ENCODE data around the gene ZNF689.
A peak's percentile ranks its signal among the peaks of the same experiment; 100 is the strongest.

Gene ZNF689

DNA sequence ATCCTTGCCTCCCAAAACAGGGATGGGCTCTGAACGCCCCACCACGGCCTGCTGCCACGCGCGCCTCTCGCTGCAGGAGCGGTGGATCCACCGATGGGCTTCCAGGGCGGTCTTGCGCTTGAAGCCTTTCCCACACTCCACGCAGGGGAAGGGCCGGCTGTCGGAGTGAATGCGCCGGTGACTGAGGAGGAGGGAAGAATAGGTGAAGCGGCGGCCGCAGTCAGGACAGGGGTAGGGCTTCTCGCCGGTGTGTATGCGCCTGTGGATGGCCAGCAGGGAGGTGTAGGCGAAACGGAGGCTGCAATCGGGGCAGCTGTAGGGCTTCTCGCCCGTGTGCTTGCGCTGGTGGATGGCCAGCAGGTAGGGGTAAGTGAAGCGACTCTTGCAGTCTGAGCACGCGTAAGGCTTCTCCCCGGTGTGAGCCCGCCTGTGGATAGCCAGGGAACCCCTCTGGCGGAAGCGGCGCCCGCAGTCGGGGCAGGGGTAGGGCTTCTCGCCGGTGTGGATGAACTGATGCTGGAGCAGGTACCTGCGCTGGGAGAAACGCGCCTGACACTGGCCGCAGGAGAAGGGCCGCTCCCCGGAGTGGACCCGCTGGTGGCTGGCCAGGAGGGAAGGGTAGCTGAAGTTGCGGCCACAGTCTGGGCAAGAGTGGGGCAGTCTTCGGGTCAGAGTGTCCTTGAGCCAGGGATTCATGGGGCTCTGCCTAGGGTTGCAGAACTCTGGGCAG lies 27.4 kb downstream of the ZNF689 start:
- no peak overlapping the region for H3K4me2 ChIP-seq (ENCODE audit: low read length)
- H3K27ac ChIP-seq (ENCODE audit: low read depth, low read length, poor library complexity, severe bottlenecking) = no peak overlapping the region
- peaks cover 20% of the 10 kb centered on the region; the same call in 1 of the 2 replicates for H3K36me3 ChIP-seq (ENCODE audit: insufficient read depth, low read length)
- H3K4me1 ChIP-seq (ENCODE audit: insufficient read depth, low read length, severe bottlenecking) = peaks cover 20% of the 10 kb centered on the region
- H3K79me2 ChIP-seq (ENCODE audit: insufficient read depth, low read length) = no peaks in the 10 kb centered on the region
- no peaks in the 10 kb centered on the region for H3F3A ChIP-seq (ENCODE audit: insufficient read depth, low read length)
- no peaks in the 10 kb centered on the region for H4K20me1 ChIP-seq (ENCODE audit: insufficient read depth, low read length)
- no peak overlapping the region for H3K4me3 ChIP-seq (ENCODE audit: low read depth, low read length, poor library complexity, severe bottlenecking)
- no peaks in the 10 kb centered on the region for H3K9me3 ChIP-seq (ENCODE audit: low read length)
- TF ChIP-seq, protein P1, sequence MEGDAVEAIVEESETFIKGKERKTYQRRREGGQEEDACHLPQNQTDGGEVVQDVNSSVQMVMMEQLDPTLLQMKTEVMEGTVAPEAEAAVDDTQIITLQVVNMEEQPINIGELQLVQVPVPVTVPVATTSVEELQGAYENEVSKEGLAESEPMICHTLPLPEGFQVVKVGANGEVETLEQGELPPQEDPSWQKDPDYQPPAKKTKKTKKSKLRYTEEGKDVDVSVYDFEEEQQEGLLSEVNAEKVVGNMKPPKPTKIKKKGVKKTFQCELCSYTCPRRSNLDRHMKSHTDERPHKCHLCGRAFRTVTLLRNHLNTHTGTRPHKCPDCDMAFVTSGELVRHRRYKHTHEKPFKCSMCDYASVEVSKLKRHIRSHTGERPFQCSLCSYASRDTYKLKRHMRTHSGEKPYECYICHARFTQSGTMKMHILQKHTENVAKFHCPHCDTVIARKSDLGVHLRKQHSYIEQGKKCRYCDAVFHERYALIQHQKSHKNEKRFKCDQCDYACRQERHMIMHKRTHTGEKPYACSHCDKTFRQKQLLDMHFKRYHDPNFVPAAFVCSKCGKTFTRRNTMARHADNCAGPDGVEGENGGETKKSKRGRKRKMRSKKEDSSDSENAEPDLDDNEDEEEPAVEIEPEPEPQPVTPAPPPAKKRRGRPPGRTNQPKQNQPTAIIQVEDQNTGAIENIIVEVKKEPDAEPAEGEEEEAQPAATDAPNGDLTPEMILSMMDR (IDR thresholded peaks at IDR 0.05; ENCODE audit: low read length) = no peak
- no peak for TF ChIP-seq EZH2 (IDR thresholded peaks at IDR 0.05; ENCODE audit: borderline replicate concordance, low read length)
- no peaks in the 10 kb centered on the region for H3K27me3 ChIP-seq (ENCODE audit: insufficient read depth, low read length)
- no peak overlapping the region for H3K9ac ChIP-seq (ENCODE audit: low read length)
- H2AFZ ChIP-seq (ENCODE audit: low read length) = no peak overlapping the region
- H3K9me2 ChIP-seq (ENCODE audit: low read depth, low read length) = no peaks in the 10 kb centered on the region

DNA sequence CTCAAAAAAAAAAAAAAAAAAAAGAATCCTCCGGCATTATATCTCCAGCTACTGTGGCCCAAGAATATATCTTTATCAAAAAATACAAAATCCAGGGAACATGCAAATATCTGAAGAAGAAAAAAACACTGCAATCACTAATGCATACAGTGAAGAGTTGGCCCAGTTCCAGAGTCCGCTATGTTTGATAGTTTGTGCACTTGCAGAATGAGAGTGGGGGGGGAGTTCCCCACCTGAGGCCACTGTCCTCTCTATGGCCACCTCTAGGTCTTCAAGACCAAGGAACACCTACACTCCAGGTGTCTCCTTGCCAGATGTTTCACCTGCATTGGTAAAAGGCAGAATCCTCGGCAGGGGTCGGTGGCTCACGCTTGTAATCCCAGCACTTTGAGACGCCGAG lies 28.7 kb downstream of the ZNF689 start:
- Histone ChIP-seq H3K4me1 (ENCODE audit: insufficient read depth, low read length, severe bottlenecking) (peaks cover 20% of the 10 kb centered on the region), H3K4me2 (ENCODE audit: low read length) (no peak overlapping the region), H2AFZ (ENCODE audit: low read length) (no peak overlapping the region), H3K79me2 (ENCODE audit: insufficient read depth, low read length) (no peaks in the 10 kb centered on the region), H3K36me3 (ENCODE audit: insufficient read depth, low read length) (peaks cover 24% of the 10 kb centered on the region; the same call in 1 of the 2 replicates), H3K9ac (ENCODE audit: low read length) (no peak overlapping the region), H3K4me3 (ENCODE audit: low read depth, low read length, poor library complexity, severe bottlenecking) (no peak overlapping the region), H3K9me2 (ENCODE audit: low read depth, low read length) (no peaks in the 10 kb centered on the region), H4K20me1 (ENCODE audit: insufficient read depth, low read length) (no peaks in the 10 kb centered on the region), H3F3A (ENCODE audit: insufficient read depth, low read length) (no peaks in the 10 kb centered on the region), H3K27me3 (ENCODE audit: insufficient read depth, low read length) (no peaks in the 10 kb centered on the region), H3K27ac (ENCODE audit: low read depth, low read length, poor library complexity, severe bottlenecking) (no peak overlapping the region), H3K9me3 (ENCODE audit: low read length) (no peaks in the 10 kb centered on the region)
- TF ChIP-seq, protein P1 (IDR thresholded peaks at IDR 0.05; ENCODE audit: low read length) = no peak
- TF ChIP-seq EZH2 (IDR thresholded peaks at IDR 0.05; ENCODE audit: borderline replicate concordance, low read length) = no peak

DNA sequence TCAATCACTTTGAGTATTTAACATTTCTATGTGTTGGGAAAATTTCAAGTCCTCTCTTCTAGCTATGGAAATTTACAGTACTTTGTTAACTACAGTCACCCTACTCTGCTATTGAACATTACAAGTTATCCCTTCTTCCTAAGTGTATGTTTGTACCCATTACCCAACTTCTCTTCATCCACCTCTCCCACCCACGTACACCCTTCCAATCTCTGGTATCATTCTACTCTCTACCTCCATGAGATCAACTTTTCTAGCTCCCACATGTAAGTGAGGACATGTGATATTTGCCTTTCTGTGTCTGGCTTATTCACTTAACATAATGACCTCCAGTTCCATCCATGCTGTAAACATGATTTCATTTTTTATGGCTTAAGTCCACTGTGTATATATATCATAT lies 35.5 kb downstream of the ZNF689 start:
- Histone ChIP-seq H3F3A (ENCODE audit: insufficient read depth, low read length) (no peaks in the 10 kb centered on the region), H3K9me3 (ENCODE audit: low read length) (no peaks in the 10 kb centered on the region), H2AFZ (ENCODE audit: low read length) (no peak overlapping the region), H3K79me2 (ENCODE audit: insufficient read depth, low read length) (peaks cover 23% of the 10 kb centered on the region), H3K27ac (ENCODE audit: low read depth, low read length, poor library complexity, severe bottlenecking) (no peak overlapping the region), H3K9me2 (ENCODE audit: low read depth, low read length) (no peaks in the 10 kb centered on the region), H3K9ac (ENCODE audit: low read length) (no peak overlapping the region; the same call in 1 of the 2 replicates), H3K4me3 (ENCODE audit: low read depth, low read length, poor library complexity, severe bottlenecking) (no peak overlapping the region), H3K36me3 (ENCODE audit: insufficient read depth, low read length) (peaks cover 20% of the 10 kb centered on the region; the same call in 1 of the 2 replicates), H3K4me1 (ENCODE audit: insufficient read depth, low read length, severe bottlenecking) (peaks cover 36% of the 10 kb centered on the region), H3K4me2 (ENCODE audit: low read length) (peak overlapping the region; percentile 31; the same call in 1 of the 2 replicates), H3K27me3 (ENCODE audit: insufficient read depth, low read length) (no peaks in the 10 kb centered on the region), H4K20me1 (ENCODE audit: insufficient read depth, low read length) (no peaks in the 10 kb centered on the region)
- TF ChIP-seq EZH2 (IDR thresholded peaks at IDR 0.05; ENCODE audit: borderline replicate concordance, low read length) = no peak
- TF ChIP-seq, protein P1 (IDR thresholded peaks at IDR 0.05; ENCODE audit: low read length) = no peak
